HG03460 (cell line): ENCODE data around the gene CCDC112.

Experiments
- ATAC-seq: cut with Tn5 transposase; IDR thresholded peaks from one replicate; pipeline ENCODE4 v1.9.1; 2021; ENCODE audit not compliant: unreplicated experiment

The CCDC112 gene

DNA sequence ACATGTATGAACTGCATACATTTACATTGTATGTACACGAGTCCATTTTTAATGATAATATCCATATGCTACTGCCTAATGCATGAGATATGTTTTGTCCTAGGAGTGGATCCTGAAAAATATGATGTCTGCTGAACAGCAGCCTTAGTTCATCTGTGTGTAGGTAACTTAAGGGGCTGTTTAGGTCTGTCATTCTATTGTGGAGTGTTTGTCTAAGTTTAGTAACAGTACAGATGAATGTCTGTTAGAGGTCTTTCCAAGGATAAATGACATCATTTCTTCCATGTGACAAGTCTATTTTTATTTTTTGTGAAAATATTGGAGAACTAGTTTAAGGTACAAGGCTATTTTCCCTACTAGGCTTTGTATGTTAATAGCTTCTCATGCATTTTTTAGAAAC lies 22.6 kb upstream of the CCDC112 start:
- no peak for ATAC-seq

DNA sequence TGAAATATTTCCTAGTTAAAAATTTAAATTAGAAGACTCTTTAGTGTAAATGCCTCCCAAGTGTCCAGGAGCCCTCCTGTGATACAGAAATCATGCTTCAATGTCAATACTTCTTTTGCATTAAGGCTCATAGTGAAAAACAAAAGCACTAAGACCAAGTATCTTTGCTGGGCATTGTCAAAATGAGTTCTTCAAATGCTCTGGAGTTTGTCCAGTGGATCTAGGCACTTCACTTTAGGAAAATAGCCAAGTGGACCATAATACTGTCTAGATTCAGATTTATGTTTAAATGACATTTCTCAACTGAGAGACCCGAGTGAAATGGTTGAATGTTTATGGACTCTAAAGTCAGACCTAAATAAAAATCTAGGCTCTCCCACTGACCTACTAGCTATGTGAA lies 21.3 kb upstream of the CCDC112 start:
- ATAC-seq: no peak

DNA sequence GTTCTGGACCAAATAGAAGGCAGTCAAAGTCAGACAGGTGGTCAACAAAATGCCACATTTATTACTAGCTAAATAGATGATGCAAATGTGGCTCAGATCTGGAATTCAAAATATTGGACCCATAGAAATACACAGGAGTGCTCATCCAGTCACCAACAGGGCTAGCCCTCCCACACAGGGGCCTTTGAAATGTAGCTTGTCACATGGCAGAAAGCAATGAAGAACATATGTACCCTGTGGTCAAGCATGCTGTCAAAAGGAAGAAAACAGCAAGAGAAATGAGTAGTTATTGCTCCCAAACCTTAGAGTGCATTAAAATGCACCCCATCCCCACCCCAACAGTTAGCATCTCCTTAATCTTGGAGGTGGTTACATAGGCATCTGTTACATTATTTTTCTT lies 20.9 kb upstream of the CCDC112 start:
- ATAC-seq: no peak

DNA sequence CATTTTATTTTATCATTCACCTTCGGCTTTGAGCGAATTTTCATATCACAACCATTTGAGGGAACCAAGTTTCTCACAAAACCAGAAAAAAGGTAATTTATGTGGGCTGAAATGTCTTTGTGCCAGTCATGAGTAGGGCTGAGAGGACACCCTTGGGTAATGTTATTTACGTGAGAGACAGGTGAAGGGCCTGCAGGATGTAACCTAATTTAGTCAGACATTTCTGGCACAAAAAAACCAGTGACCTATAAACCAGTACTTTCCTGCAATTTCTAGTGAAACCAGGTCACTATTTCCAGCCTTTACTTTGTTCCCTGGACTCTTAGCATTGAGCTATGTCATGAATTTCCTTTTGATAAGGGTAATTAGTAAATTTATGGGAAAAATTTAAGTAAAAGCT lies 17.2 kb upstream of the CCDC112 start:
- ATAC-seq: no peak

DNA sequence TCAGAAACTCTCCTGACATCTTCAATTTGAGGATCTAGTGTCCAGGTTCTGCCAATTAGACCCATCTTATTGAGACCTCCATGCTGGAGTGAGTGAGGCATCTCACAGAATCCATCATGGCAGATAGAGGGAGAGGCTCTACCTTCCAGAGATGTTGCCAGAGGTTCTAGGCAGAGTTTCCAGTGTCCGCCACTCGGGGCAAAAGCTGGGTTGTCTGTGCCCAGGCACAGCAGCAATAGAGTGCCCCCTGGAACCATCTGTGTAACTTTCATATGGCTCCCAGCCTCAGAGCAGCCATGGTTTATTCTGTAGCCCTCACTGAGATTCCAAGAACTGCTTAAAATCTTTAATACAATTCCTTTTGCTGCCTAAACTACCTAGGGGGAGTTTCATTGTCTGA lies 16.6 kb upstream of the CCDC112 start:
- no peak for ATAC-seq

DNA sequence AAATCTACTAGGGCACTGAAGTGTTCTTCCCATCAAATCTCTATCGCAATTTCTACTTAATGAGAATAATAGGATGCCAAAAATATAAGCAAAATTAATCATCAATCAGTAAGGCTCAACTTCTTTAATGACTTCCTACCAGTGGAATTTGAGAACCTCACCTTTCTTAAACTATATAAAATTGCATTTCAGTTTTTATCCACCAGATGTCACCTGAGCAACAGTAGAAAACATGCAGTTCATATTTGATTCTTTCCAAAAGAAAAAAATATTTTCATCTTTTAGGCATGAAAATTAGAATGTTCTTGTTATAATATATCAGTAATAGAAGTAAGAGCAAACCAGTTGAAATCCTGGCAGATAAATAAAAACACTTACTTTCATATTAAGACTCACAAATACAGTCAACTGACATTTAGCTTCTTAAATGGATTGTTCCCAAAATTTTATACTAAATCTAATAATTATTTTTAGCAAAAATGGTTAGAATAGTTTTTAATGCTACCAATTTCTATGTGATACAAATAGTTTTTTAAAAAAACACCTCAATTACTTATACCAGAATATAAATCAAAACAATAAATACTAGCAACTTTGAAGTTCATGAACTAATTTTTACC lies 13.4 kb upstream of the CCDC112 start:
- ATAC-seq: no peak

DNA sequence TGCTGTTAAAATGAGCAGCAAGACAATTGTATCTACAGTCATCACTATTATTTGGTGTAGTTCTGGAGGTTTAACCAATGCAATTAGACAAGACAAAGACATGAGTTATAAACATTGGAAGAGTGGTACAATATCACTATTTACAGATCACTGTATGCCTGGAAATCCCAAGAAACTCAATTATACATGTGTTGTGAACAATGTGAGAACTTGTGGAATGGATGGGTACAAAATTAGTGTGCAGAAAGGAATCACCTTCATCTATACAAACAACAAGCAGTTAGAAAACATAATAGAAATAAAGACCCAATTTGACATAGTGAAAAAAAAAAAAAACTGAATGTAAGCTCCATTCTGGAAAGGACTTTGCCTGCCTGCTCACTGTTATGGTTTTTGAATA lies 12.4 kb upstream of the CCDC112 start:
- no peak for ATAC-seq

DNA sequence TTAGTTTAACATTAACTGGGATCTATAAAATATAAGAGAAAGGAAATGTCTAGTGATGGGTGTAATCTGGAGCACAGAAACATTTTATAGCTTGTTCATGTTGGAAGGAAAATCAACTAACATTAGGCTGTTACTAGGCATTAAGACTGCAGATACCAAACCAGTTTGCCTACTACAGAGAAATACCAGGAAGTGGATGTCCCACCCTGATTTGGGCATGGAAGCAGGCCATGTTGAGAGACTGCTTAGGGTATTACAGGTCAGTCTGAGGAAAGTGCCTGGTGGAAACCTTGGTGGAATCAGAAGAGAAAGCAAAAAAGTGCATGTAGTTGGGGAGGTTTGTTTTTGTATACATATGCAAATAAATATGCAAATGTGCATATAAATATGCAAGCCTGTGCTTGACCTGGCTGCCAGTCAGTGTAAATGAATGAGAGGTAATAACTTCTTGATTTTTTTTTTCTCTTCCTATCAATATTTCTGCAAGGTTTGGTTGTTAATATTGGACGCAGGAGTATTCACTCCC lies 9.6 kb upstream of the CCDC112 start:
- ATAC-seq: no peak

DNA sequence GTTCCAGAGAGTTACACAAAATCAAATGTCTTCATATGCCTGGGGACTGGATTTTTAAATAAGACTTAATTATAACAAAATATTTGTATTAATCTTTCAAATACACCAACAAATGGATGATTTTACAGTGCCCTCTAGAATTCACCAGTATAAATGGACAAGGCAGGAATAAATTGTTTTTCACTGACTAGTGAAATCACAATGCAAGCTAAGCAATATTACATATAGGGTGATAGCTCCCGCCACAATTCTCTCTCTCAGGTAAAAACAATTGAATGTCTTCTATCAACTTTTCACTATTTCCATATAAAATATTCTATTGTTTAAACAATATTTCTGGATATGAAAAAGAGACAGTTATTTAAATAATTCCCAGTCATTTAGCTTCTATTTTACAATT lies 8.0 kb upstream of the CCDC112 start:
- ATAC-seq: no peak

DNA sequence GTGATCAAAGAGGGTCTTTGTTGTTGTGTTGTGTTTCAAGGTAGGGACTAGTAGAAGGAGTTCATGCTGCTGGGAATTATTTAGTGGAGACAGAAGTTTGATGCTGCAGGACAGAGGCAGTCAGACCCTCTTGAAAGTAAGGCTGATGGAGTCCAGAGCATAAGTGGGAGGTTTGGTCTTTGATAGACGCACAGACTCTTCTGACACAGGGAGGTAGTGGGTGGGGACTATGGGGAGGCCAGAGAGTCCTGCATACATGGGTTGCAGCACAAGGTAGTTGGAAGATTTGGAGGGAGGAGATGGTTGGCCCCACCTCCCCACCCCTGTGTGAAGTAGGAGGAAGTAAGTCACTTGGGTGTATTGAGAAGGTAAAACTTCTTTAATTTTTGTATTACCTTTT lies 2.4 kb upstream of the CCDC112 start:
- no peak for ATAC-seq

DNA sequence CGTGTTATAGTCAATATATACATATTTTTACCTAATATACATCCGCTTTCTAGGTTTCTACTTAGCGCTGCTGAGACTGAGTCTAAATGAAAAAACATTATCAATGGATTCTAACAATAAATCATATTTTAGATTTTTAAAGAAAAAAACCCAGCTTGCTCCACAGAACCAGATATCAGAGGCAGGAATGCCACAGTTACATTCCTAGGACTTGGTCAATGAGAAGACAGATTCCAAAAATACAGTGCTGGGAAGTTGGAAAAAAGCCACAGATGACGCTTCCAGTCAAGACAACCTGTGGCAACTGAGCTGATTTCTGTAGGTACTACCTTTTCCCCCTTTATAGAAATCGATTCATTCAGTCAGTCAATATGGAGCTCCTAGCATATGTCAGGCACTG lies 577 bp upstream of the CCDC112 start:
- no peak for ATAC-seq

DNA sequence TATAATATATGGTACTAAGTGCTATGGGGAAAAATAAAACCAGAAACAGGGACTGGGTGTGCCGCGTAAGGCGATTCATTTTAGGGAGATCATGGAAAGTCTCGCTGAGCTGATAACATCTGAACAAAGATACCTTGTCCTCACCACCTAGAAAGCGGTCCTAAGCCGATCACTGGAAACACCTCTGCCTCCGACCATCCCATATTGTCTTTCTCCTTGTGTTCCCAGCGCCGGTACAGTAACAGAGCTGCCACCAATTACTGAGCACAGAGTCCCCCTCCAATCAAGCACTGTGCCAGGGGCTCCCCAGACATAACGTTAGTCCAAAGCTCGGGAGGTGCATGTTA lies 704 bp downstream of the CCDC112 start:
- peak; percentile 22 for ATAC-seq

DNA sequence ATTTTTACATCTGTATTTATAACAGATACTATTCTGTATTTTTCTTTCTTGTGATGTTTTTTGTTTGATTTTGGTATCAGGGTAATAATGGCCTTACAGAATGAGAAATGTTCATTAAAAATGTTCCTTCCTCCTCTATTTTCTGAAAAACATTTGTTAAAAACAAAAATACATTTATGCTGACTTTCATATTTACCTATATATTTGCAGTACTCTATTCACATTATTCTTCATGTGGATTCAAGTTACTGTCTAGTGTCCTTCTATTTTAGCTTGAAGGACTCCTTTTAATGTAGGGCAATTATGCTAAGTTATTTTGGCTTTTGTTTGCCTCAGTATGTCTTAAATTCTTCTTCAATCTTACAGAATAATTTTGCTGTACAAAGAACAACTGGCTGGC lies 5.1 kb downstream of the CCDC112 start:
- ATAC-seq: no peak

DNA sequence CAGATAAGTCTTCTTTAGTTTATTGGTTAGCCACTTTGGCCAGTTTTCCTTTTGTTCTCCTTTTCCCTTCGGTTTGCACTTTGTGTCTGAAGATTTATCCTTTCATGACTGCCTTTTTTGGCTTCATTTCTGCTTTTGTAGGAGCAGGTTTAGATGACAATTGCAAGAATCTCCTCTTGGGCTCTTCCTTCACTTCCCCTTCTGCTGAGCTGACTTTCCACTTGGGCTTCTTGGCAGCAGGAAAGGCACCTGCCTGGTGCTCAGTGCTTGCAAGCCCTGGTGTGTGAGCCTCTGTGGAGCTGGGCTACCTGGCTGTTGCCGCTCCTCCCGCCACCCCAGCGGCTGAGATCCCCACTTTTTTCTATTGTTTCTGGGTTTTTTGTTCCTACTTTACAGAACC lies 7.3 kb downstream of the CCDC112 start:
- ATAC-seq: no peak

DNA sequence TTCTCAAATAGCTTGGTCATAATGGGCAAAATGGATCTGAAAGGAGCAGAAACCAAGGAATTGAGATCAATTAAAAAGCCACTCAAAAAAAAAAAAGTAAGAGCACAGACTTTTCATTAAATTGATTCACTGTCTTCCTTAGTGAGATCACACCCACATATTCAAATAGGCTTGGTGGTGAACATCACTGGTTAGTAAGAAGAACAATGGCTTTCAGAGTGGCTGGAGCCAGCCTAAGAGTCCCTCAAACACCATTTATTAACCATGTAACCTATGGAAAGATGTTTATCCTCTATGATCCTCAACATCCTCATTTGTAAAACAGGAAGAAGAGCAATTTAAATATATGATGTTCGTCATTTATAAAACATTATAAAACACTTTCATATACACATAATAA lies 12.4 kb downstream of the CCDC112 start:
- ATAC-seq: no peak

DNA sequence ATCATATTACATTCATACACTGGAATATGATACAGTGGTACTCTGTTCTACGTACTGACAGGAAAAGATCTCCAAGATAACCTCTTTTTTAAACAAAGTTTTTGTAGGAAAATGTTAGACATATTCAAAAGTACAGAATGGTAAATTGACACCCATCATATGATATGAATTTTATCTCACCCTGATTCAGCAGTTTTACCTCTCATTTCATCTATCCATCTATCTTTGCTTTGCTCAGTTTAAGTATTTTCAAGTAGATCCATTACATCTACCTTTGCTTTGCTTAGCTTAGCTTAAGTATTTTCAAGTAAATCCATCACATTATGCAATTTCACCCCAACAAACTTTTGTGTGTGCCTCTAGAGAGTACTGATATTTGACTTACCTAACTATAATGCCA lies 14.3 kb downstream of the CCDC112 start:
- no peak for ATAC-seq

DNA sequence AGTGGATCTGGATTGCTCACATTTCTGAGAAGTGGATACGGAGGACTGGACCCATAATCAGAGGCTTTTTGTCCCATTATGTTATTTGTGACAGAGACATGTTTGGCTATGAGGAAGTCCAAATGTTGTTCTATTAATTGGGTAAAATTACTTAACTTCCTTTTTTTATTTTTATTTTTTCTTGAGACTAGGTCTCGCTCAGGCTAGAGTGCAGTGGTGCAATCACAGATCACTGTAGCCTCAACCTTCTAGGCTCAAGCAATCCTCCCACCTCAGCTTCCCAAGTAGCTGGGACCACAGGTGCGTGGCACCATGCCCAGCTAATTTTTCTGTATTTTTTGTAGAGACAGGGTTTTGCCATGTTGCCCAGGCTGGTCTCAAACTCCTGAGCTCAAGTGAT lies 21.9 kb downstream of the CCDC112 start:
- no peak for ATAC-seq

DNA sequence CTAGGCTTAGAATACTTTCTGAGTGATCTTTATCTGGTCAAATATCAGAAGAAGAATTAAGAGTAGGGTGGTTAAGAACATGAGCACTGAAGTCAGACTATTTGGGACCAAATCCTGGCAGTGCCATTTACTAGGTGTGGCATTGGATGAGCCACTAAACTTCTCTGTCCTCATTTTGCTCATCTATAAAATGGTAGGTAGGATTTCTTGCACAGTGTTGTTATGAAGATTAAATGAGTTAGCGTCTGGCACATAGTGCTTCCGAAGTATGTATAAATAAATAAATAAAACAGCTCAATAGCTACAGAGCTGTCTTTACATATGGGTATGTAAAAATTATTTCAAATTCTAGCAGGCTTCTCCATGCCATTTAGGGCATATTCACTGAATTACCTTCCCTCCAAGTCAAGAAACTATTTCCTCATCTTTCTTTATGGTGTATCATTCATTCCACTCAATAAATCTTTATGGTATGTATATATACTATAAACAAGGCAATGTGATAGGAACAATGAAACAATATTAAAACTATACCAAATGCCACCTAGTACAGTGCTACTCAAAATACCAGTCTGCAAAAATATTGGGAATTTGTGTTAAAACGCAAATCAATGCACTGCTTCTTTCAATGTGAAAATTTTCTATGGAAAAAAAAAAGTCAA lies 24.0 kb downstream of the CCDC112 start:
- no peak for ATAC-seq

DNA sequence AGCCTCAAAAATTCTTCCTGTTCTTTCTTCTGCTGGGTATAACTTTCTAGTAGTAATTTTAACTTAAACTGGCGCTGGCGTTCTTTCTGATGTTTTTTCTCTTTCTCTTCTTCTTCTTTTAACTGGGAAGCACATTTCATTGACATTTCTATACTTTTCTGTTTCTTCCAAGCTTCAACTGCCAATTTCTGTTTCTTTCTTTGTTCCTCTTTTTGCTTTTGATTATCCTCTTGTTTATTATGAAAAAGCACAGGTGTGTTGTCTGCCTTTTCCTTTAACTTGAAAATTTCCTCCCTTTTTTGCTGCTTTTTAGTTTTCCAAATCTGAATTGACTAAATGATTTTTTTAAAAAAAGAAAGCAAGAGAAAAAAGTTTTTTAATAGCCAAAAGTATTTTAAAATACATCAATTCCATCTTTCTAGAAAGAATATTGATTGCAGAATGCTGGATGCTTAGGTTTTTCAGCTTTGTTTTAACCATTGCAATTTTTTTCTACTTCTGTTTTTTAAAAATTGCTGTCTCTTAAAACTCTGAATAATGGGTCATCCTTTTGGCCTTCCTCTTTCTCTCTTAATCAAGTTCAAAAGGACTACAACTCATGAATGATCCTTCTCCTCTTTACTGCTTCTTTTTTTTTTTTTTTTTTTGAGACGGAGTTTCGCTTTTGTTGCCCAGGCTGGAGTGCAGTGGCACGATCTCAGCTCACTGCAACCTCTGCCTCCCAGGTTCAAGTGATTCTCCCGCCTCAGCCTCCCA lies 25.0 kb downstream of the CCDC112 start:
- ATAC-seq: no peak

DNA sequence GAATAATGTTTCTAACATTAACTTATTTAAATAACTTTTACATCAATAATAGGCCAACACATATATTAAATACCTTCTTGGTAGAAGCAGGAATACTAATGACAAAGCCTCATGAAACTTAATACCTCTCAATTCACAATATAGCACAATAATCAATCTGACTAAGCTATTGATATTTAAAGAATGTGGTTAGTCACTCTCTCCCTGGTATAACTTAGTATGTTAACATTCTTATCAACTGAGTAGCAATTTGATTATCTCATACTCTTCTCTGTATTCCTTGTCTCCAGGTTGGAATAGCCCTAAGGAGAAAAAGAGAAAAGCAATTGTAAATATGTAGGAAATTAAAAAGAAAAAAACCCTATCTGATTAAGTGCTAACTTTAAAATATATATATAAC lies 28.8 kb downstream of the CCDC112 start:
- no peak for ATAC-seq

DNA sequence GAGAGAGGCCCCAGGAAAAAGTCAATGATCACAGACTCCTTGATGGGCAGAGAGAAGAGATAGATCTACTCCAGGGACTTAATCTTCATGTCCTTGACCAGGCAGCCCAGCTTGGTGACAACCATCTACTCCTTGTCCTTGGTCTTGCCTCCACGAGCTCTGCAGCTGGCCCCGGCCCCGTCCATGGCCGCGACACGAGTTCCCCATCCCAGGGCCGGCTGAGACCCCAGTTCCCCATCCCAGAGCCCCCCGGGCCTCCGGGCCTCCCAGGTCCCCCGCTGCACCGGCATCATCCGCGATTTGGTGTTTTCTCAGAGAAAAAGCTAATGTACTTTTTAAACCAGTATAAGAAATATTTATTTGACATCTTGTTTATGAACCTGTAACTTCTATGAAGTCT lies 31.2 kb downstream of the CCDC112 start:
- ATAC-seq: no peak

DNA sequence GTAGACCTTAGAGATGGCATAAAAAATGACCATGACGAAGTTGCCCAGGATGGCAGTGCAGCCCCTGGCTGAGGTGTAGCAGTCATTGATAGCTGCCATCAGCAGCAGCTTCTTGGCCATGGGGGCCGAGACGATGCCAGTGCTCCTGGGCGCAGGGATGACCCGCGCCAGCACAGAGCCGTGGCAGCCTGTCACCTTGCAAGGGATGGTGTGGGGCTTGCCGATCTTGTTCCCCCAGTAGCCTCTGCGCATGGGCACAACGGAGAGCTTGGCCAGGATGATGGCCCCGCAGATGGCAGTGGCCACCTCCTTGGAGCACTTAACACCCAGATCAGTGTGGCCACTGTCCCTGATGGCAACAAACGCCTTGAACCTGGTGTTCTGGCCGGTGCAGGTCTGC lies 31.7 kb downstream of the CCDC112 start:
- ATAC-seq: no peak

DNA sequence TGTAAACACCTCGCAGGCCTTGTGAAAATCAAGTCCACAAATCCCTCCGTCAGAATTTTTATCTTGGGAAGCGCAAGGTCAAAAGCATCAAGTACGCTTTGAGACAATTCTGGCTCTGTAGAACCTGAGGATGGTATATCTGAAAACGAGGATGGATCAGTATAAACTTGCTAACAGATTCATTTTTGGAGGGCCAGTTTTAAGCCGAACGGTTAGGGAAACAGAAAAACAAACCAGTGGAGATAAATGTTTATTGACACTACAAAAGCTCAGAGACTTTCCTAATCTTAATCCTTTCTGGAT lies 33.4 kb downstream of the CCDC112 start:
- no peak for ATAC-seq
